ENCODE results near the gene LYRM2. TPM values are rescaled to one million over a fixed set of nuclear protein-coding genes. Genes with fewer than 3 reads are reported as not detected.

The LYRM2 gene
- total and polyA plus RNA-seq, 2 of the 8 experiments (the other 6 are each of a cell fraction or from before 2014, with no cell fraction given): 7.3 to 25.7 TPM

DNA sequence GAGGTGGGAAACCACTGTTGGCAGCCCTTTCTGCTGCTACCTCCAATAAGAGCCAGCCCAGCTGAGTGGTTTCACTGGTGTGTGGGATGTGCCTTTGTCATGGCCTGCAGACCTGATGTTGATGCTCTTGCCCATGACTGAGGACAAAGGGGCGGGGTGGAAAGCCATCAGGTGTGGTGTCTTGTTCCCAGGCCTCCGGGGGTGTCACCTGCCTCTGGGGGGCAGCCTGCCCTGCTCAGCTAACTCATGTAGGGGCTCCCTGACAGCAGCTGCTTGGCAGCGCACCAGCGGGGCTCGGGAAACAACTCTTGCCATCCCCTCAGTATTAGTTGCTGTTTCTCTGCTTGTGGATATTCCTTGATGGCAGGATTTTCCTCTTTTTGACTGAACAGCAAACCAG lies 91.3 kb downstream of the LYRM2 start (continued):
- TF ChIP-seq, protein P1, sequence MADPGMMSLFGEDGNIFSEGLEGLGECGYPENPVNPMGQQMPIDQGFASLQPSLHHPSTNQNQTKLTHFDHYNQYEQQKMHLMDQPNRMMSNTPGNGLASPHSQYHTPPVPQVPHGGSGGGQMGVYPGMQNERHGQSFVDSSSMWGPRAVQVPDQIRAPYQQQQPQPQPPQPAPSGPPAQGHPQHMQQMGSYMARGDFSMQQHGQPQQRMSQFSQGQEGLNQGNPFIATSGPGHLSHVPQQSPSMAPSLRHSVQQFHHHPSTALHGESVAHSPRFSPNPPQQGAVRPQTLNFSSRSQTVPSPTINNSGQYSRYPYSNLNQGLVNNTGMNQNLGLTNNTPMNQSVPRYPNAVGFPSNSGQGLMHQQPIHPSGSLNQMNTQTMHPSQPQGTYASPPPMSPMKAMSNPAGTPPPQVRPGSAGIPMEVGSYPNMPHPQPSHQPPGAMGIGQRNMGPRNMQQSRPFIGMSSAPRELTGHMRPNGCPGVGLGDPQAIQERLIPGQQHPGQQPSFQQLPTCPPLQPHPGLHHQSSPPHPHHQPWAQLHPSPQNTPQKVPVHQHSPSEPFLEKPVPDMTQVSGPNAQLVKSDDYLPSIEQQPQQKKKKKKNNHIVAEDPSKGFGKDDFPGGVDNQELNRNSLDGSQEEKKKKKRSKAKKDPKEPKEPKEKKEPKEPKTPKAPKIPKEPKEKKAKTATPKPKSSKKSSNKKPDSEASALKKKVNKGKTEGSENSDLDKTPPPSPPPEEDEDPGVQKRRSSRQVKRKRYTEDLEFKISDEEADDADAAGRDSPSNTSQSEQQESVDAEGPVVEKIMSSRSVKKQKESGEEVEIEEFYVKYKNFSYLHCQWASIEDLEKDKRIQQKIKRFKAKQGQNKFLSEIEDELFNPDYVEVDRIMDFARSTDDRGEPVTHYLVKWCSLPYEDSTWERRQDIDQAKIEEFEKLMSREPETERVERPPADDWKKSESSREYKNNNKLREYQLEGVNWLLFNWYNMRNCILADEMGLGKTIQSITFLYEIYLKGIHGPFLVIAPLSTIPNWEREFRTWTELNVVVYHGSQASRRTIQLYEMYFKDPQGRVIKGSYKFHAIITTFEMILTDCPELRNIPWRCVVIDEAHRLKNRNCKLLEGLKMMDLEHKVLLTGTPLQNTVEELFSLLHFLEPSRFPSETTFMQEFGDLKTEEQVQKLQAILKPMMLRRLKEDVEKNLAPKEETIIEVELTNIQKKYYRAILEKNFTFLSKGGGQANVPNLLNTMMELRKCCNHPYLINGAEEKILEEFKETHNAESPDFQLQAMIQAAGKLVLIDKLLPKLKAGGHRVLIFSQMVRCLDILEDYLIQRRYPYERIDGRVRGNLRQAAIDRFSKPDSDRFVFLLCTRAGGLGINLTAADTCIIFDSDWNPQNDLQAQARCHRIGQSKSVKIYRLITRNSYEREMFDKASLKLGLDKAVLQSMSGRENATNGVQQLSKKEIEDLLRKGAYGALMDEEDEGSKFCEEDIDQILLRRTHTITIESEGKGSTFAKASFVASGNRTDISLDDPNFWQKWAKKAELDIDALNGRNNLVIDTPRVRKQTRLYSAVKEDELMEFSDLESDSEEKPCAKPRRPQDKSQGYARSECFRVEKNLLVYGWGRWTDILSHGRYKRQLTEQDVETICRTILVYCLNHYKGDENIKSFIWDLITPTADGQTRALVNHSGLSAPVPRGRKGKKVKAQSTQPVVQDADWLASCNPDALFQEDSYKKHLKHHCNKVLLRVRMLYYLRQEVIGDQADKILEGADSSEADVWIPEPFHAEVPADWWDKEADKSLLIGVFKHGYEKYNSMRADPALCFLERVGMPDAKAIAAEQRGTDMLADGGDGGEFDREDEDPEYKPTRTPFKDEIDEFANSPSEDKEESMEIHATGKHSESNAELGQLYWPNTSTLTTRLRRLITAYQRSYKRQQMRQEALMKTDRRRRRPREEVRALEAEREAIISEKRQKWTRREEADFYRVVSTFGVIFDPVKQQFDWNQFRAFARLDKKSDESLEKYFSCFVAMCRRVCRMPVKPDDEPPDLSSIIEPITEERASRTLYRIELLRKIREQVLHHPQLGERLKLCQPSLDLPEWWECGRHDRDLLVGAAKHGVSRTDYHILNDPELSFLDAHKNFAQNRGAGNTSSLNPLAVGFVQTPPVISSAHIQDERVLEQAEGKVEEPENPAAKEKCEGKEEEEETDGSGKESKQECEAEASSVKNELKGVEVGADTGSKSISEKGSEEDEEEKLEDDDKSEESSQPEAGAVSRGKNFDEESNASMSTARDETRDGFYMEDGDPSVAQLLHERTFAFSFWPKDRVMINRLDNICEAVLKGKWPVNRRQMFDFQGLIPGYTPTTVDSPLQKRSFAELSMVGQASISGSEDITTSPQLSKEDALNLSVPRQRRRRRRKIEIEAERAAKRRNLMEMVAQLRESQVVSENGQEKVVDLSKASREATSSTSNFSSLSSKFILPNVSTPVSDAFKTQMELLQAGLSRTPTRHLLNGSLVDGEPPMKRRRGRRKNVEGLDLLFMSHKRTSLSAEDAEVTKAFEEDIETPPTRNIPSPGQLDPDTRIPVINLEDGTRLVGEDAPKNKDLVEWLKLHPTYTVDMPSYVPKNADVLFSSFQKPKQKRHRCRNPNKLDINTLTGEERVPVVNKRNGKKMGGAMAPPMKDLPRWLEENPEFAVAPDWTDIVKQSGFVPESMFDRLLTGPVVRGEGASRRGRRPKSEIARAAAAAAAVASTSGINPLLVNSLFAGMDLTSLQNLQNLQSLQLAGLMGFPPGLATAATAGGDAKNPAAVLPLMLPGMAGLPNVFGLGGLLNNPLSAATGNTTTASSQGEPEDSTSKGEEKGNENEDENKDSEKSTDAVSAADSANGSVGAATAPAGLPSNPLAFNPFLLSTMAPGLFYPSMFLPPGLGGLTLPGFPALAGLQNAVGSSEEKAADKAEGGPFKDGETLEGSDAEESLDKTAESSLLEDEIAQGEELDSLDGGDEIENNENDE (IDR thresholded peaks at IDR 0.05; ENCODE audit: insufficient replicate concordance, low read length): no peak
- TF ChIP-seq BRCA1 (IDR thresholded peaks at IDR 0.05; ENCODE audit: low read depth, low read length) (no peak), JUND (IDR thresholded peaks at IDR 0.05; ENCODE audit: low read length) (no peak), KDM5A (IDR thresholded peaks at IDR 0.05; ENCODE audit: low read length) (no peak), RBBP5 (IDR thresholded peaks at IDR 0.05; ENCODE audit: borderline replicate concordance, low read depth, low read length) (no peak), RAD21 (IDR thresholded peaks at IDR 0.05 in 1 of 2, conservative IDR thresholded peaks at IDR 0.05 in 1 of 2; ENCODE audit: low read depth in 2 of 2, low read length in 2 of 2) (peak; percentile 15 to 24; a peak in 2 of 4 replicates), EGR1 (IDR thresholded peaks at IDR 0.05; ENCODE audit: borderline replicate concordance, low read depth, low read length) (no peak)
